HepG2 (cell line): ENCODE data around the gene INTS3. TPM values are rescaled to one million over a fixed set of nuclear protein-coding genes. Genes with fewer than 3 reads are reported as not detected.

Experiments
- ATAC-seq: fragments of 200-7000 bp; cut with Tn5 transposase; 3 replicates; pipeline ENCODE4 v1.9.1; 2020; ENCODE audit warnings: mild to moderate bottlenecking, moderate library complexity
- BruUV-seq: library from RNA; stranded (reverse); fragments of 400-500 nt; replicated peaks from 2 replicates; lab custom pipeline; 2021; lab: Mats Ljungman, UMichigan
- CTCF ChIA-PET: fragments of 300-600 bp; formaldehyde crosslinking; extraction: SDS; loops from one replicate; lab custom pipeline; 2021; ENCODE audit warnings: low total read pairs, inconsistent platforms, low intra/inter-chr PET ratio; lab: Yijun Ruan, JAX
- POLR2A ChIA-PET: fragments of 350-600 bp; sonication (Branson Sonifier 250); formaldehyde crosslinking; loops from one replicate; lab custom pipeline; 2020; ENCODE audit warnings: antibody characterized with exemption, inconsistent platforms; lab: Yijun Ruan, JAX
- DNase-seq: peaks from one replicate; pipeline ENCODE4 v3.0.0-alpha.2; 2015; ENCODE audit warnings: low spot score
- FAIRE-seq: peaks from 3 replicates; lab custom pipeline; 2011; peaks lifted over from hg19 to GRCh38; lab: Jason Lieb, UNC
- H2AFZ ChIP-seq: one replicate; pipeline ENCODE4 v1.6.1; 2011; ENCODE audit warnings: low read length, inconsistent platforms
- H3K27ac ChIP-seq: fragments of 300-600 bp; 3 replicates; pipeline ENCODE4 v1.8.0; 2011; ENCODE audit warnings: mixed run types, mild to moderate bottlenecking, mixed read lengths, low read length, inconsistent platforms; ENCODE audit not compliant: insufficient read depth; ENCODE audit errors: extremely low read length
- H3K27me3 ChIP-seq, 2 experiments: fragments of 200-600 bp in 1 of 2; 2 replicates in 1 of 2; 3 replicates in 1 of 2; pipeline versions ENCODE4 v1.6.0 to v1.8.0; 2011; ENCODE audit warnings: low read length in 2 of 2, mild to moderate bottlenecking in 2 of 2, moderate library complexity in 2 of 2, inconsistent platforms in 1 of 2; ENCODE audit not compliant: insufficient read depth in 2 of 2, control insufficient read depth in 1 of 2
- H3K36me3 ChIP-seq, 2 experiments: fragments of 200-600 bp in 1 of 2; replicated peaks in 1 of 2; 2 replicates in 1 of 2; 3 replicates in 1 of 2; pipeline versions ENCODE4 v1.5.1 to v1.8.0; 2011; ENCODE audit warnings: low read length in 2 of 2, inconsistent platforms in 1 of 2; ENCODE audit not compliant: insufficient read depth in 2 of 2, control insufficient read depth in 1 of 2
- H3K4me1 ChIP-seq: 2 replicates; pipeline ENCODE4 v1.5.1; 2012; ENCODE audit warnings: low read length, inconsistent platforms; ENCODE audit not compliant: insufficient read depth
- H3K4me2 ChIP-seq: 2 replicates; pipeline ENCODE4 v1.6.0; 2011; ENCODE audit warnings: low read depth, low read length, inconsistent platforms
- H3K4me3 ChIP-seq, 3 experiments: fragments of 200-600 bp in 1 of 3; sonication (generic), shearing (Covaris generic) in 1 of 3; replicated peaks in 1 of 3; 2 replicates each; pipeline ENCODE4 v1.5.1; 2011 to 2016; ENCODE audit warnings: low read length in 3 of 3, inconsistent platforms in 2 of 3, low read depth in 2 of 3, mild to moderate bottlenecking in 2 of 3, control low read depth in 1 of 3, mixed read lengths in 1 of 3; ENCODE audit not compliant: insufficient read depth in 1 of 3
- H3K79me2 ChIP-seq: one replicate; pipeline ENCODE4 v1.6.1; 2011; ENCODE audit warnings: low read length, inconsistent platforms; ENCODE audit not compliant: insufficient read depth
- H3K9ac ChIP-seq: 2 replicates; pipeline ENCODE4 v1.6.0; 2011; ENCODE audit warnings: mild to moderate bottlenecking, low read depth, low read length, inconsistent platforms; ENCODE audit not compliant: insufficient read depth
- H3K9me3 ChIP-seq: 2 replicates; pipeline ENCODE4 v1.5.1; 2012; ENCODE audit warnings: mild to moderate bottlenecking, low read length
- H4K20me1 ChIP-seq: 2 replicates; pipeline ENCODE4 v1.6.0; 2011; ENCODE audit warnings: inconsistent platforms, mild to moderate bottlenecking, low read length, moderate library complexity; ENCODE audit not compliant: insufficient read depth
- AGO2 ChIP-seq: fragments of 200-400 bp; formaldehyde crosslinking; optimal IDR thresholded peaks from 2 replicates; pipeline ENCODE3; 2017; ENCODE audit warnings: mild to moderate bottlenecking, low read depth, low read length, moderate library complexity
- JDP2 ChIP-seq: sonication (generic); formaldehyde crosslinking; IDR thresholded peaks from 2 replicates; pipeline ENCODE4 v1.8.1; 2022; ENCODE audit warnings: missing genetic modification reagents, borderline replicate concordance
- SOX6 ChIP-seq, 2 experiments: fragments of 450-650 bp in 1 of 2; sonication (generic) in 1 of 2; formaldehyde crosslinking in 1 of 2; IDR thresholded peaks; 2 replicates each; pipeline versions ENCODE4 v1.4.0 to v1.6.1; 2017 to 2020; ENCODE audit warnings: antibody characterized with exemption in 1 of 2, mild to moderate bottlenecking in 1 of 2, missing genetic modification reagents in 1 of 2
- TFDP1 ChIP-seq: IDR thresholded peaks from 2 replicates; pipeline ENCODE4 v1.6.1; 2016; ENCODE audit warnings: missing compliant biosample characterization, missing genetic modification reagents, borderline replicate concordance
- ZNF264 ChIP-seq: sonication (generic); formaldehyde crosslinking; IDR thresholded peaks from 2 replicates; pipeline ENCODE4 v1.4.0; 2020; ENCODE audit warnings: missing genetic modification reagents
- ZNF614 ChIP-seq: IDR thresholded peaks from 2 replicates; pipeline ENCODE4 v1.6.1; 2018; ENCODE audit warnings: missing biosample characterization, missing genetic modification reagents, inconsistent platforms, borderline replicate concordance
- ZNF7 ChIP-seq: IDR thresholded peaks from 2 replicates; pipeline ENCODE4 v1.6.1; 2016; ENCODE audit warnings: missing biosample characterization, missing genetic modification reagents
- WGBS: methylation state at CpG from one replicate; pipeline ENCODE4 v1.1.6; 2017; ENCODE audit warnings: low lambda C conversion rate; 5-methylcytosine and 5-hydroxymethylcytosine counted together
- in situ Hi-C: cut with HindIII; loops from 2 replicates; pipeline ENCODE4 v1.10.0; 2017; ENCODE audit warnings: low pct_unique_long_range_greater_than_20kb; ENCODE audit not compliant: extremely low pct_ligation_motif_present
- intact Hi-C: fragments of 100-400 bp; cut with micrococcal nuclease; formaldehyde crosslinking; loops from one replicate; pipeline ENCODE4 v1.10.0; 2022; ENCODE audit not compliant: unreplicated experiment
- polyA plus RNA-seq, 8 experiments: library from polyadenylated mRNA; depleted of rRNA in 3 of 8; stranded (reverse) in 7 of 8; unstranded in 1 of 8; fragments of >200 nt; fragmentation: Illumina TruSeq in 4 of 8; extraction: Trizol in 4 of 8; gene quantifications; 2 replicates each; pipeline versions ENCODE4 v1.2.1 to v1.2.3, GENCODE V29; 2011 to 2016; ENCODE audit warnings: low read depth in 4 of 8, missing spikeins in 1 of 8, mixed read lengths in 1 of 8; ENCODE audit not compliant: insufficient read depth in 1 of 8
- total RNA-seq, 5 experiments: library from RNA; depleted of rRNA; stranded (reverse); fragments of >200 nt; fragmentation: Illumina TruSeq; extraction: Trizol; gene quantifications; 2 replicates each; pipeline ENCODE4 v1.2.3, GENCODE V29; 2016; ENCODE audit warnings: low read depth in 1 of 5

INTS3 gene
- total and polyA plus RNA-seq, 2 of the 13 experiments (the other 11 are each of a cell fraction or from before 2014, with no cell fraction given) = 17.2 to 27.2 TPM

- H3K27me3 ChIP-seq = peaks cover 5 to 21% of the 10 kb centered on the region in 2 experiments; a peak in 4 of 5 replicates
- no peak for ATAC-seq
- no peak overlapping the region for H3K4me3 ChIP-seq
- TF ChIP-seq ZNF264 = no peak
- TF ChIP-seq TFDP1 = no peak
- peak; percentile 42 for TF ChIP-seq AGO2
- TF ChIP-seq ZNF614 = no peak
- no peak for TF ChIP-seq JDP2
- no peak for TF ChIP-seq SOX6 (IDR thresholded peaks at IDR 0.05)
- TF ChIP-seq SOX6 (CRISPR knock-in tag; IDR thresholded peaks at IDR 0.05) = no peak
- no peak for TF ChIP-seq ZNF7 (CRISPR knock-in tag)
- intact Hi-C loops (loop anchor here (5.0 kb wide), 1 partner anchor 167 kb away; the partner anchor contains the start of gene CREB3L4), in situ Hi-C loops (loop anchor here (5.0 kb wide), 1 partner anchor 187 kb away; the partner anchor contains the start of gene RAB13)
- no peaks in the 10 kb centered on the region for H3K36me3 ChIP-seq
- no peak overlapping the region for H3K9ac ChIP-seq
- H2AFZ ChIP-seq = no peak overlapping the region
- H4K20me1 ChIP-seq = no peaks in the 10 kb centered on the region
- ChIA-PET CTCF (no interaction called here), POLR2A (no interaction called here)
- H3K79me2 ChIP-seq = no peaks in the 10 kb centered on the region
- WGBS = 74% methylated on average over 21 of the region's 27 CpGs
- H3K4me1 ChIP-seq = peaks cover 27% of the 10 kb centered on the region
- no peak overlapping the region for H3K27ac ChIP-seq
- H3K9me3 ChIP-seq = no peaks in the 10 kb centered on the region
- FAIRE-seq = no peak
- H3K4me2 ChIP-seq = no peak overlapping the region
- no peak for DNase-seq
- no TSS peak for BruUV-seq
These were observed 72.0 kb downstream of the INTS3 start for GRCh38 chr1:153799566-153800465.
